Head of caudate nucleus (tissue), 42 donors: ENCODE measurements around the gene OSBPL3.
"Not testable (repeated sequence)": the region's sequence is repeated elsewhere in the genome, so short reads cannot be mapped to it uniquely, and the experiment has no call there.

Source experiments
- DNase-seq, 42 donors: peaks; one replicate each; pipeline versions ENCODE4 v3.0.0 to v3.0.0-alpha.2; 2020 to 2021; ENCODE audit warnings: mixed read lengths in 7 of 42
- intact Hi-C: fragments of 100-400 bp; cut with DNase I; formaldehyde crosslinking; loops from one replicate; pipeline ENCODE4 v1.15.0; 2022

The OSBPL3 gene

DNA sequence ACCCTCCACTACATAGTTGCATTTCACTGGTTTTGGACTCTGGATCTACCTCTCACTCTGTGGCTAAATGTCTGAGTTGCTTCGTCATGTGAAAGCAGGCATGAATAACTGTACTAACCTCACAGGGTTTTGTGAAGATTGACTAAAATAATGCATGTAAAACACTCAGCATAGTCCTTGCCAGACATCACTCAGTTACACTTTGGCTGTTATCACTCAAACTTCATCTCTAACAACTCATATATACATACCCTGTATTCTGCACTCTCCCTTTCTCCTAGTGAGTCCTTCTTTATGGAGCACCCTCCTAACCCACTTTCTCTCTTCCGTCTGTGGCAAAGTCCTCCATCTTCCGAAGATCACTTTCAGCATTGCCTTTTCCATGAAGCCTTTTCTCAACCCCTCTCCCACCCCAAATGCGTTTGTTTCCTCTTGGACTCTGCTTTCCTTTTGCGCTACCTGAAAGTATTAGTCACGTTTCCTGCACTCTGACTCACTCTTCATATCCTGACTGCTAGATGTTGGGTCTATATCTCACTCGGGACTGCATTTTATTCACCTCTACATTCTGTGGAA, 72.6 kb downstream of the OSBPL3 start:
- intact Hi-C loops, result no loop called here
- no peak for DNase-seq

DNA sequence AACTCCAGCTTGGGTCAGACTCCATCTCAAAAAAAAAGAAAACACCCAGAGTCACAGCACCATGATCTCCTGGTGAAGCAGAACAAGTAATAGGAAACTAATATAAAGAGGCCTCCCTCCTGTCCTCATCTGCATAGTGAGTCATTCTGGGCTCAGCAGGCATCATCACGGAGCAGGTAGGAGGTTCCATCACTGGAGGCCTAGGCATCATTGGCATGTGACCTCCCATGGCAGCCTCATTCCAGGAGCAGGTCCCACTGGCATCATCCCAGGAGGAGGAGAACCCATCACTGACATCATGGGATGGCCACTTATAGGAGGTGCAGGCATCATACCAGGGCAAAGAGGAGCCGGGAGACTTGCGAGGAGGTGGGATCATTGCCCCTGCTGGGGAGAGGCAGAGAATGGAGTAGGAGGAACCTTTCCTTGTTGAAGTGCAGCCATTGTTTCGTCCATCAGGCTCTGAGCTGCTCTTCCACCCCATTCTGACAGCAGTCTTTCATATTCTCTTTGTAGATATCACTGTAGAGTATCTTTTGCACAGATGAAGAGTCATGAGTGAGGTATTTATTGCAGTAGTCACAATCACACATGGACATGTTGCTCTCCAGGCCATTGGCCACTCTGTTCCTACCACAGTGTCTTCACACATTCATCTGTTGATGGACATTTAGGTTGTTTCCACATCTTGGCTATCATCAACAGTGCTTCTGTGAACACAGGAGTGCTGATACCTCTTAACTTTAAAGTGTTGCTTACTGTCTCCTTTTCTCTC, 73.8 kb downstream of the OSBPL3 start:
- DNase-seq, result peak in 13 of 42 donors; percentile 13 to 61 (median 36)
- intact Hi-C loops, result no loop called here

DNA sequence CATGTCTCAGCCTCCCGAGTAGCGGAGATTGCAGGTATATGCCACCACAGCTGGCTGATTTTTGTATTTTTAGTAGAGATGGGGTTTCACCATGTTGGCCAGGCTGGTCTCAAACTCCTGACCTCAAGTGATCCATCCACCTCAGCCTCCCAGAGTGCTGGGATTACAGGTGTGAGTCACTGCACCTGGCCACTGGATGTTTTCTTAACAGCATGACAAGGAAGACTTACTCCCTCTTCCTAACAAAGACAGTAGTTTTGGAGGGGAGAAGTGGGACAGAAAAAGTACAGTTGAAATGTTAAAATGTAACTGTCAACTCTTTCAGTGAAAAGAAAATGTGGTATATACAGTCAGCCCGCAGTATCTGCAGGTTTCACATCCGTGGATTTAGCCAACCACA, 76.0 kb downstream of the OSBPL3 start:
- DNase-seq, intact Hi-C loops: not testable (repeated sequence)

DNA sequence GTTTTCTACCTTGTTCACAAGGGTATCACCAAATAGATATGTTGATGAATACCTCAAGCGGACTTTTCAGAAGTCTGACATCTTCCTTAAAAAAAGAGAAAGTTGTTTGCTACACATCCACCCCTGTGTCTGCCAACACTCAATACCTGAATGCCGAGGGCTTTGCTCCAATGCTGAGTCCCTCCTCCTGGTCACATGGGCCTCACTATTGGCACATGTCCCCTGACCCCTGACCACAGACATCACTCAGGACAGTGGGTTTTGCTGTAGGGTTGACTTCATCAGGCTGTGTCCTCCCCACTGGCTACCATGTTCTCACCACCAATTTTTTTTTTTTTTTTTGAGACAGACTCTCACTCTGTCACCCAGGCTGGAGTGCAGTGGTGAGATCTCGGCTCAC, 76.4 kb downstream of the OSBPL3 start:
- no peak for DNase-seq
- intact Hi-C loops, result no loop called here

DNA sequence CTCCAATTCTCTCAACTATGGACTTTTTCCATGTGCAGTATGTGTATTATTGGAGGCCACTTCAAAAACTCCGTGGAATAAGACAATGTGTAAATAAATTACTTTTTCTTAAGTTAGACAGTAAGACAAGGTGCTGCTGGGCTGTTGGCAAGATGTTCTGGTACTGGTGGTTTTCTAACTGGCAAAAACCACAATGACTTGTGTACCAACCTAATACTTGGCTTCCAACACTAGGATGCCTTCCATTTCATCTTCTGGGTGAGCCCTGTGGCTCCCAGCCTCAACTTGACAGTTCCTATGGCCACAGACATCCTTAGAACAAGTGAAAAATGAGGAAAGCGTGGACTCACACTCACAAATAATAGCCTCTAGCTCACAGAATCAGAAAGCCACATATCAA, 77.0 kb downstream of the OSBPL3 start:
- intact Hi-C loops, result no loop called here
- DNase-seq, result no peak

DNA sequence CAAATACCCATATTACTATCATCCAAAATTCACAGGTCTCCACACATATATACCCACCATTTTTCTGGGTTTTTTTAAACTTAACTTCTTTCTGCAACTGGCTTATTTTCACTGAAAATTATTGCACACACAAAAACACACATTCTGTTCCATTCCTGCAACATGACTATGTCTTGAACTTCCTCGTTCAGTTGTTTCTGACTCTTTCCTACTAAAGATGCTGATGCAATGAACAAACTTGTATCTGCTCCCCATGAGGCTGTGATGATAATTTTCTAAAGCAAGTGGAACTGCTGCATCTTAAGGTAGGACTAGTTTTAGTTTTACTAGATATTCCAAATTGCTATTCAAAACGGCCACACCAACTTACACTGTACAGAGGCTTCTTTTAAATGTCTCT, 77.7 kb downstream of the OSBPL3 start:
- intact Hi-C loops, result no loop called here
- DNase-seq, result no peak

DNA sequence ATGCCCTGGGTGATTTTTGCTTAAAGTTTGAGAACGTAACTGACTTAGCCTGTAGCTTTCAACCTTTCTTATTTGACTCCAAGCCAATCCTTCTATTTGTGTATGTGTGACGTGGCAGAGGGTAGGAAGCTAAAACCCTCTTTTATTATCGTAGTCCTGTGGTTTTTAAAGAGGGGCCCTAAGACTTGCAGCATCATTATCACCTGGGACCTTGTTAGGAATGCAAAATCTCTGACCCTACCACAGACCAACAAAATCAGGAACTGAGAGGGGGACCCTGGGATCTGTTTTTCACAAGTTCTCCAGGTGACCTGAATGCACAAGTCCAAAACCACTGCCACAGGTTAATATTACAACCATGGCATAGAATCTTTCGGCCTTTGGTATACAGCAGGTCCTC, 80.1 kb downstream of the OSBPL3 start:
- DNase-seq, result no peak
- intact Hi-C loops, result no loop called here

DNA sequence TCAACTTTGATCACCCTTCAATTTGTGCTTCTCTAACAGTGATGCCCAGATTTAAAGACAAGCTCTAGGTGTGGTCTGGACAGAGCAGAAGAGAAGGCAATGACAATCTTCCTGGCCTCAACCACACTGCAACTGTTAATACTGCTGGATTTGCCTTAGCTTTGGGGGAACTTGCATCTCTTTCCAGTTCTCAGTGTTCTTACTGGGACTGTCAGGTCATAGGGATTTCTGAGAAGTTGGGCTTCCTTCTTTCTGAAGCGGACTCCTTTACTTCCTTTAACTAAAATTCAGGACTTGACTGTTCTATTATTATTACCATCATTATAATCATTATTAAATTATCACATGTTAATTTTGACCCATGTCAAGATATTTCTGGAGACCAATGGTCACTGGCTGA, 80.8 kb downstream of the OSBPL3 start:
- DNase-seq, result no peak
- intact Hi-C loops, result no loop called here

DNA sequence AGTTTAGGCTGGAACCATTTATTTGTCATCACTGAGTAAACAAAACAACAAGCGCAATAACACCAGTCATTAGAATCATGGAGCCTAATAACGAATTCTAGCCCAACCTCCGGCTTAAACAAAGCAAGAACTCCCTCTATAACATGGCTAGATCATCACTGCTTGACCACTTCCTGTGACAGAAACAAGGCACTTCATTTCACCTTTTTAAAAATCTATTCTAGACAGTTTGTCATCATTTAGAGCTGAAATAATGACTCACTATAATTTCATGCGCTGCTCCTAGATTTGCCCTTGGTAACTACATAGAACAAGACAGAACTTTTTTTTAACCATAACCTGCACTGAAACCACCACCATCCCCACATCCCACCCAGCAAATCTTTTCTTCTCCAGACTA, 81.3 kb downstream of the OSBPL3 start:
- intact Hi-C loops, result no loop called here
- DNase-seq, result no peak

DNA sequence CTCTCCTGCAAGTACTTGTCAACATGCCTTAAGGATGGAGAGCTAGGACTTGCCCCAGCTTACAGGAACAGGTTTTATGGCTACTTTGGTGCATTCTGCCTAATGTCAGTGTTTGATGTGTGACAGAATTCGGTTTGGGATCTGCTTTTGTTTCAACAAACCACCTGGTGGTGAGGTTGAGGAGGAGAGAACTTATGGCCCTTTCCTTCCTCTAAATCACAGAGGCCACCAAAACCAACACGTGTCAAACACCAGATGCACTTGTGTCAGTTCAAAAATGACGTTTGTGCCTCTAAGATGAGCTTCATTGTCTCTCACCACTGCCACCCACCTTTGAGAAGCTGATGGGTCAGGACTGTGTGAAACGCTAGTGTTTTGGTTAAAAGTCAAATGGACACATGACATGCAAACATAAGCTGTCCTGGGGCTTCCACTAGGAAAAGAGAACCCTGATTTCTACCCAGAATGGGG, 83.9 kb downstream of the OSBPL3 start:
- DNase-seq, result no peak

DNA sequence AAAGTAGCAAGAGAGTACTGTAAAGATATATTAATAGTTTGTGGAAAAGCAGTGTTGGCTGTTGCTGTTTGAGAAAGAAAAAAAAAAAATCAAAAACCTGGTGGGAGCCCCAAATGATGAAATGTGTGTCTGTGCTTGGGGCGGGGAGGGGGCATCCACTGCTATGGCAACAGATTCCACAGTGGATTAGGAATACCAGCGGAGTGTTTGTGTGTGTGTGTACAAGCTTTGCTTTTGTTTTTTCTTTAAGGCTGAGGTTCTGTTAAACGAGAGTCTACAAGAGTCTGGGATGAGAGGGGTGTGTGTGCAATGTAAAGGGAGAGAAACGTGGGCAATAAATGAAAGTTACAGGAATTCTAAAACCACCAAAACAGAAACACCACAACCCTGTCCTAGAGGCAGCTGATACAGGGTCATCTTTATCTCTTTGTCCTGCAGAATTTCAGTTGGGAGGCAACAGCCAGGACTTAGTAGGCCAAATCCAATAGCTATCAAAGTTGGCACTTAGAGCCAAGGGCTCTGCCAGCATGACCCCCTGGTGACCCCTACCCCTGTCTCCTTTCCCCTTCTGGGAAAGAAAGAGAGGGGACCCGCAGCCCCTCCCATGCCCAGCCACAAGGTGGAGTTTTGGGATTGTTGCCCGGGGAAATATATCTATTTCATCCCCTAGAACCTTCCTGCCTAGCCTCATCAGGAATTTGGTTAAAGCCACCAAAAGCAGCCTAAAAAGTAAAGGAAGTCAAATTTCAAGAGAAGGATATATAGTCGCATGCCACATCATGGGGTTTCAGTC, 85.4 kb downstream of the OSBPL3 start:
- intact Hi-C loops, result no loop called here
- DNase-seq, result no peak

More for the DNA sequence above, 83.9 kb downstream of the OSBPL3 start:
- intact Hi-C loops, result no loop called here

DNA sequence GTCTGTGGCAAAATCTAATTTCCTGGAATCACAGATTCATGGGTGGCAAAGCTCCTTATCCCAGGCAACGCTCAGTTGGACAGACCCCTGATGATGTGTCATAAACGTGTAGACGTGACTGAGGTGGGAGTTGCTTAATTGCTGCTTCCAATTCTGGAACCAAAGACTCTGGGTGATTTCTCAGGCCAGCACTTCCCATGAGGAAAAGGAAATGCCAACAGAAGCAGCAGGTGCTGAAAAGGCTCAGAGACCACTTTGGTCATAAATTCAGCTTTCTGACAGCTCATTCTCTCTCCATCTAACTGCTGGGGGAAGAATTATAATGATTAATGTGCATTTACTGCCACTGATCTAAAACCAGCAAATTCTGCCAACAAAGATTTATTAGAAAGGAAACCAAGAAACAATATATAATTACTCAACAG, 88.7 kb downstream of the OSBPL3 start:
- no peak for DNase-seq
- intact Hi-C loops, result no loop called here

DNA sequence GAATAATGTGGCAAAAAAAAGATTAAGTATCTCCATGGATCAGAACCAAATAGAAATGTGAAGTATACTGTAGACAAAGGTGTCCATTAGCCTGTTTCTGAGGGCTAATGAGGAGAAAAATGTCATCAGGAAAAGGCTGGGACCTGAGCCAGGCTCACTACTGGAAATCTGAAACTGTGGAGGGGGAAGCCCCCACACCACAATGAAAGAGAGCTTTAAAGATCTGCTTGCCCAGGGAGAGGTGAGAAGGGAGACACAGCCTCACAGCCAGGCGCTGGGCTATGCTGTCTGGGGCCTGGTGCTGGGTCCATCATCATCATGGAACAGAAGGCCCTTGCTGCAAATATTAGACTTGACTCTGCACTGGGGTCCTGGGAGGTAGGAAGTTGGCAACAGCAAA, 90.4 kb downstream of the OSBPL3 start:
- DNase-seq, result no peak
- intact Hi-C loops, result no loop called here

DNA sequence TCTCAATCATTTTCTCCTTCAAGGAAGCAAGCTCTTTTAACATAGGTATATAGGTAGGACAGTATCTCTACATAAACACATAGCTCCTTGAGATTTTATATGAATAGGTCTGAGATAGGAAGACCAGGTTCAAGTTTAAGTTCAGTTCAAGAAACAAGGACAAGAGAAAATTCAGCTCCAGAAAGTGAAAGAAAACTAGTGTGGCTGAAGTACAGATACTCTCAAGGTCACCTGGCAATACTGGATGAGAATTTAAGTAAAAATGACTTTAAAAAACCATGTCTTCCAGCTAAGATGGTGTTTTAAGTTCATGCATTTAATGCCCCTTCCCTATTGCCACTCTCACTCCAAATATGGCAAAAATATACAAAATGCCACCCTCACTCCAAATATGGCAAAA, 91.3 kb downstream of the OSBPL3 start:
- DNase-seq, result no peak
- intact Hi-C loops, result no loop called here

DNA sequence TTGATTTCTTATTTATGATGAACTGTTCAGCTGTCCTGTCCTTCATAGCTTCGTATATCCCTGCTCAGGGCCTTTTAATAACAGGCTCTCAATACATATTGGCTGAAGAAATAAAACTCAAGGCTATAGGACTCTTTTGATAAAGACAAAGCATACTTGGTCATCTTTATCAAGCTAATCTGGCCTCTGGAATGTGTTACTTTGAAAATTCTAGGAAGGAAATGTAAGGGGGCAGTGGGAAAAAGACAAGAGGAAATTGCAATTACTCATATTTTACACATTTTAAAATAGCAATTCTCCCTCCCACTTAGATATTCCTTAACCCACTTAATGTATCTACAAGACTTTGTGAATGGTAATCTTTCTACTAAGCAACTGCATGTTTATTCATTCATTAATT, 94.3 kb downstream of the OSBPL3 start:
- intact Hi-C loops, result no loop called here
- DNase-seq, result no peak

DNA sequence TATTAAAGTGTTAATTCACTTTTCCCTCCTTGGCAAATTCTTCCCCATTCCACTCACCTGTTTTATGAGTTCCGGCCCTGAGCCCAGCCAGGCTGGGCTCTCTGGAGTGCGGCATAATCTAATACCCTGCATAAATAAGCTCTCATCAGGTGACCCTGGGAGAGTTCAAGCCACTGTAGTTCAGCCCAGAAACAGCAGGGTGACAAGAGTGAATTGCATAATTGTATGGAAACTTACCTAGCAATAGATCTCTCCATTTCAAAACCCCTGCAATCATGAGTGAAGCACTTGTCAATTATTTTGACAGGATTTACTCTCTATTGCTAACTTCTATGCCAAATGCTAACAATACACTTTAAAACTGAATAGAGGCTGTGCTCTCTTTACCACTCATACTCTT, 94.7 kb downstream of the OSBPL3 start:
- DNase-seq, result no peak
- intact Hi-C loops, result no loop called here

DNA sequence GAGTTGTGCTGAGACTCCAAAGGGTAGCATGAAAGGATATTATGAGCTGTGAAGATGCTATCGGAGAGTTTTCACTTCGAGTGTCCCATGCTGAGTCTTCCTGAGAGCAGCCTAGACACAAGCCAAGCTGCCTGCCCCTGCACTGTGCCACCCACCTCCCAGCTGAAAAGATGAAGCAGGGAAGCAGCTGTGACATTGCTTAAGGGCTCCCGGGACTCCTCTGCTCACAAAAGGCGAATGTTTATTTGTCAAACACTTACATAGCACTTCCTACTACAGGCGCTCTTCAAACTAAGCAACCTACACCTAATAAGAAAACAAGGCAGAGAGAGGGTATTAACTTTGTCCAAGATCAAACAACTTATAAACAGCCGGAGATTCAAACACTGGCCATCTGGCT, 95.6 kb downstream of the OSBPL3 start:
- intact Hi-C loops, result no loop called here
- no peak for DNase-seq

DNA sequence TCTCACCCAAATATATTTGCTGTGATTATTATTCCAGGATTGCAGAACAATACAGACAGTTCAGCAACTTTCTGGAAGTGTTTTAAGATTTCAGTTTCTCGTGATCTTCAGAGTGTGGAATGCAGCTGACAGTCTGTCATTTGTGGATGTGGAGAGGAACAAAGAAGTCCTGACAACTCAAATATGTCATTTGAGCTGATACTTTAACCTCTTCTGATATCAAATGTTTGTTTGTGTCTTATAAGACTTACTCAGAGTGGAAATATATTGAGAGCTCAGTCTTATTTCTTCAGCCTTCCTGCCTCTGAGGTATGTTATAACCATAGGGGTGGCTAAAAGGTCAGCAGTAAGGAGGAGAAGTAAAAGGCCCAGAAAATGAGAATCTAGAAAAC, 96.4 kb downstream of the OSBPL3 start:
- intact Hi-C loops, result no loop called here
- no peak for DNase-seq

DNA sequence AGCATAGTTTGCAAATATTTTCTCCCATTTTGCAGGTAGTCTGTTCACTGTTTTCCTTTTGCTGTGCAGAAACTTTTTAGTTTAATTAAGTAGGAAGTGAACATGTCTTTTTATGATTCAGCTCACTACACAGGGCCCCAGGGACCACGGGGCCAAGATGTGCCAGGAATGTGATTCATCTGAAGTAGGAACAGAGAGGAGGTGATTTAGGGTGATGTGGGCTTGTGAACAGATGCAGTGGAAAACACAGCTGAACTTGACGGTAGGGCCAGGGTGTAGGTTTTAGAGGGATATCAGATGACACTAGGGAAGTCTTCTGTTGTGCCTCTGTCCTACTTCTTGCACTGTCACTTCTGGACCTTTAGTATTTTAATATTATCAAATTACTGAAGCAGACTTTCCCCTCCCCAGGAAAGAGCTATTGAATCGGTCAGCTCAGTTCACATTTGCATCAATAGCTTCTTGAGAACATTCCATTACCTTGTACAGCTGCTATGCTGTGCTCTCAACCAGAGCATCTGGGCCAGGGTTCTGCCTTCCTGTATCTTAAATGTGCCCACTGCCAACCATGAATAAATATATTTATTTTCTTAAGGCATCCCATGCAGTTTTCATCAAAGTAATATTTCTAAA, 96.9 kb downstream of the OSBPL3 start:
- intact Hi-C loops, result no loop called here
- DNase-seq, result peak in 14 of 42 donors; percentile 12 to 64 (median 38)

DNA sequence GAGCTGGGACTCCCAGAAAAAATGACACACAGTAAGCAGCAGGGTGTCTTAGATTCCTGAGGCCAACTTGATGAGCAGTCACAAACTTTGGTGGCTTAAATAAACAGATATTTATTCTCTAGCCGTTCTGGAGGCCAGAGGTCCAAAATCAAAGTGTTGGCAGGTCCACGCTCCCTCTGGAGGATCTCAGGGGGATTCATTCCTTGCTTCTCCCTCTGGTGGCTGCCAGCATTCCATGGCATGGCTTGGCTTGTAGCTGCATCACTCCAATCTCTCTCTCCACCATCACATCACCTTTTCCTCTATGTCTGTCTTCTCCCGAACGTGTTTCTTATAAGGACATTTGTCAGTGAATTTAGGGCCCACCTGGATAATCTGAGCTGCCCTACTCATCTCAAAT, 98.4 kb downstream of the OSBPL3 start:
- intact Hi-C loops, result no loop called here
- no peak for DNase-seq
